Stimulated activated CD8-positive, alpha-beta memory T cell treated with anti-CD3 and anti-CD28 coated beads, Interleukin-15, amount 100 ng/mL, for 48 hours (primary cell): ENCODE measurements around the gene WNT4.

ENCODE experiments used
- DNase-seq, 2 donors: peaks; one replicate each; pipeline ENCODE4 v3.0.0-alpha.2; 2020; ENCODE audit warnings: low read depth in 2 of 2

The WNT4 gene

GRCh38 chr1:22131062-22131461 lies 11.8 kb downstream of the WNT4 start:
- DNase-seq, result no peak

DNA sequence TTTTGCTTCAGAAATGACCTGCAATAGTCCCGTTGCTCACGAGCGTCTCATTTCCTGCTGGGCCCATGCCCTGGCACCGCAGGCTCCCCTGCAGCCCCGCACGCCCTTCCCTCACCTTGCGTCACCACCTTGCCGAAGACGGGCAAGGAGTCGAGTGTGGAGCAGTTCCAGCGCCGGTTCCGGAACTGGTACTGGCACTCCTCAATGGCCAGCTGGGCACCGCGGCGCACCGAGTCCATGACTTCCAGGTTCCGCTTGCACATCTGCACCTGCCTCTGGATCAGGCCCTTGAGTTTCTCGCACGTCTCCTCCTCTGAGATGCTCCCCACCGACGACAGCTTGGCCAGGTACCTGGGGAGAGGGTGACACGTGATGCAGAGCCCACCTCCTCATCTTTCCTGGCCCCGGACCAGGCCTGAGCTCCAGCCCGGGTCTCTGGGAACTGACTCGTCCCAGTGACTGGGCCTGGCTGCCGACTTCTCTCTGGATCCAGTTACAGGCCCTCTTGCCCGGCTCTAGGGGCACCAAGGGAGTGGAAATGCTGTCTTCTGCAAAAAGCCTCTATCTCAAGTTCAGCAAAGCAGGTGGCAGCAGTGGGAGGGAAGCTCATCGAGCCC lies 13.3 kb downstream of the WNT4 start:
- DNase-seq, result no peak

DNA sequence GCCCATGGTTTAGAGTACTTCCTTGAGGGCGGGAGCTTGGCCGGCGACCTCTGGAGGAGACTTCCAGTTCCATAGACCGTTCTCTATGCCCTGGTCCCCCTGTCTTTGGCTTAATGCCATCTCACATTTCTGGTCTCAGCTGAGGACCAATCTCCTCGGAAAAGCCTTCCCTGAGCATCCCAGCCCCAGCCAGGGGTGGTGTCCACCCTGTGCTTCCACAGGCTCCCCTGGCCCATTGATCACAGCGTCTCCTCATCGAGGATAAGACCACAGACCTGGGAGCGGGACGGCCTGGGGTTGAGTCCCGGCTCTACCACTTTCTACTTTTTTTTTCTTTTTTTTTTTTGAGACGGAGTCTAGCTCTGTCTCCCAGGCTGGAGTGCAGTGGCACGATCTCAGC lies 14.5 kb downstream of the WNT4 start:
- no peak for DNase-seq

DNA sequence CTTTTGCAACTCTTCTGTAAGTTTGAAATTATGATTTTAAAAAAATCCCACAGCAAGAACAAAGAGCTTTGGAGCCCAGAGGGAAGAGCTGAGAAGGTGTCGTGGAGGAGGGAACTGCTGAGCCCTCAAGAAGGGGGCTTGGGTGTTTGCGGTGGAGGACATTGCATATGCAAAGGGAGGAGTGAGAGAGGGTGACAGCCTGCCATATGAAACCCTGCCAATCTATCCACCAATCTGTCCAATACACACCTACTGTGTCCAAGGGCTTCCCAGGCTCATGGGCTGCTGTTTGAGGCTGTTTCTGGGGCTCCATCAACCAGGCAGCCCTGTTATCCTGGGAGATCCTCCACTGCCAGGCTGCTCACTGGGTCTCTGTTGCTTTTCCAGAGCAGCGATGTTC lies 15.2 kb downstream of the WNT4 start:
- DNase-seq, result no peak

GRCh38 chr1:22127248-22127647 lies 15.6 kb downstream of the WNT4 start:
- DNase-seq, result no peak

- no peak for DNase-seq
Observed at GRCh38 chr1:22126531-22126930, 16.4 kb downstream of the WNT4 start.

GRCh38 chr1:22124592-22125229 lies 18.2 kb downstream of the WNT4 start:
- no peak for DNase-seq

GRCh38 chr1:22123901-22124404 lies 18.9 kb downstream of the WNT4 start:
- DNase-seq, result no peak

DNA sequence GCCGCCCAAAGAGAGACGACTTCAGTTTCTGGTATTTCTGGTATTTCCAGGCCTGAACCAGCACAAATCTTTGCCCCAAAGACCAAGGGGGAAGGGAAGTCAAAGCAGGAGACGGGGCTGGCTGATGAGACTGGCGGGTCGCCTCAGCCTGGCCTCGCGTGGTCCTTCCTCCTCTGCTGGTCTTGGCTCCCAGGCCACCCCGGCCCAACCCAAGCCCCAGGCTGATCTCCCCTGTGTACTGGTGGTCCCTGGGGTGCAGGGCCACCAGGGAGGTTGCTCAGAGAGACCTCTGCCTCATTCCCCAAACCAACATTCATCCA lies 19.9 kb downstream of the WNT4 start:
- DNase-seq, result no peak

GRCh38 chr1:22122273-22123070 lies 20.4 kb downstream of the WNT4 start:
- DNase-seq, result no peak

DNA sequence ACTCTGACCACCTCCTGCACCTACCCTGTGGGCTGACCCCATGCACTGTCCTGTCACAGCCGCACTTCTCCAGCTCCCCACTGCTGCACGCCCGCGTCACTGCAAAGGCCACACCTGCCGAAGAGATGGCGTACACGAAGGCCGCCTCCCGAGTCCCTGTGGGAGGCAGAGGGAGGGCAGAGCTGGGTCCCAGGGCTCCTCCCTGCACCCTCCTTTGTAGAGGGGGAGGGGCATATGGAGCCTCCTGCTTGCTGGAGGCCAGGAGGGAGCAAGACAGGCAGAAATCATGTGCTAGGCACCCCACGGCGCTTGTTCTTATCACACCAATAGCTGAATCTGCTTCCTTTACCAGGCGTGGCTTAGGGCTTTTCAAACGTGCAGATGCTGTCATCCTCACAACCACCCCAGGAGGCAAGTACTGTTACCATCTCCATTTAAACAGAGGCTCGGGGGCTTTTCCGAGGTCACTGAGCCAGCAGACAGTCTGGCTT lies 21.4 kb downstream of the WNT4 start:
- no peak for DNase-seq

GRCh38 chr1:22120469-22120790 lies 22.5 kb downstream of the WNT4 start:
- no peak for DNase-seq

- DNase-seq, result no peak
Observed at GRCh38 chr1:22119626-22120468, 23.1 kb downstream of the WNT4 start.

GRCh38 chr1:22118291-22118992 lies 24.5 kb downstream of the WNT4 start:
- no peak for DNase-seq

- no peak for DNase-seq
Observed at GRCh38 chr1:22117851-22118250, 25.0 kb downstream of the WNT4 start.

GRCh38 chr1:22117238-22117637 lies 25.7 kb downstream of the WNT4 start:
- DNase-seq, result no peak

DNA sequence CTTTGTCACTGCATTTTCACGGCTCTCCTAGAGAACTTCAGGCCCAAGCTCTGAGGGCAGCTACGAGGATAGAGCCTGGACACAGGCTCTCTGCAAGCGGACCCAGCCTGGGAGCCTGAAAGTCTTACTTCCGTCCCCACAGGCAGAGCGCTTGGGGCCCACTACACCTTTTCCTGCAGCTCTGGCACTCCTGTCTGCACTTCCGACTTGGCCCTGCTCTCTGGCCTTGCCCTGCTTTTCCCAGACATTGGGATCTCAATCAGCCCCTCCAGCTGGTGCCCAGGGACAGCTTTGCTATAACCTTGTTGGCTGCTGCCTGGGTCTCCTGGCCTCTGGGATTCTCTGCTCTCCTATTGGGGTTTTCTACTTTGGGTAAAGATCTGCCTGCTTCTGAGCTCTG lies 27.6 kb downstream of the WNT4 start:
- no peak for DNase-seq

GRCh38 chr1:22114083-22115012 lies 28.5 kb downstream of the WNT4 start:
- no peak for DNase-seq

DNA sequence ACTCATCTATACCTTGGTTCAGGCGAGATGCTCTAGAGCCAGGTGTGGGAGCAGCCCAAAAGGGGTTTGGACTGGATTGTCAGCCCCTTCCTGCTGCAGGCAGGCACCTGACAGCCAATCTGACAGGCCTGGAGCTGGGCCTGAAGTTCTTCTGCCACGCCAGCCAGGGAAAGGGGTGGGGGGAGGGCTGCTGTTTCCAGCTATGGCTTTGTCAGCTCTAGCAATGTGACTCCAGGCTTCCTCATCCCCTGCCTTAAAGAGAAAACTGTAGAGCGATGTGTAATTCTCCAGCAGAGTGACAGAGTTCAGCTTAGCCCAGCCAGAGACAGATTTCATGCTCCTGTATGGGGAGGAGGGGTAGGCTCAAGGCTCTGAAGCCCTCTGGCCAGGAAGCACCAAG lies 30.3 kb downstream of the WNT4 start:
- no peak for DNase-seq

DNA sequence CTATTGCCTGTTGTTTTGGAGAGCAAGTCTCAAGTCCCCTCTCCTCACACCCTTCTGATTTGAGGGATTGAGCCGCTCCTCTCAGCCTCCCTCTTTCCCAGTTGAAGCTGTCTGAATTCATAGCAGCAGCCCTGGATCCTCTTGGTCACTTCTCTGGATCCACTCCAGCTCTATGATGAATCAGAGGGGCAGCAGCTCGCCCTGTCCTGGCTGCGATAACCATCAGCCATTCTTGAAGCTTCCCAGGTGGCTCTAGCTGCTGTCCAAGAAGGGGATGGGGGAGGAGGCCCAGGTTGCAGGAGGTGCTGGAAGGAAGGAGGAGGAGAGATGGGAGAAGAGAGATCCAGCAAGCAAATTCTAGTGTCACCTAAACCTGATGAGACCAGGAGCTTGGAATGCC lies 31.3 kb downstream of the WNT4 start:
- DNase-seq, result no peak
